ENCODE measurements around the gene IL17D. TPM values are rescaled to one million over a fixed set of nuclear protein-coding genes. Genes with fewer than 3 reads are reported as not detected.

The IL17D gene
- total and polyA plus RNA-seq, 2 experiments from 2014 or later: 0.51 to 0.54 TPM

DNA sequence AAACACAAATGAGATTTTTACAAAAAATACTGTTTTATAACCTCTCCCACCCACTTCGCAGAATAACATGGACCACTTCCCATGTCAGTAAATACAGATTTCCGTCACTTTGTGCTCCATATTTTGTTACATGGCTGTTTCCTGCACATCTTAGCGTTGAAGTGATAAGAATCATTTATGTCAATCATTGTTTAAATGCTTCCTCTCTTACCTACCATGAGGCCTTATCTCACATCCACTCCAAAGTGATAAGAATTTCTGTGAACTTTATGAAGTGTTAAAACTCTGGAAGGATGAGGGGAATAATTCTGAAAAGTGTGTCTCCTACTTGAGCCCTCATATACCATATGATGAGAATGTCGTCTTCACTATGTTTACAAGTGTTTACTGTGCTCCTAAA lies 36.6 kb upstream of the IL17D start:
- H3K79me2 ChIP-seq (ENCODE audit: insufficient read depth): no peaks in the 10 kb centered on the region
- no peak for DNase-seq

DNA sequence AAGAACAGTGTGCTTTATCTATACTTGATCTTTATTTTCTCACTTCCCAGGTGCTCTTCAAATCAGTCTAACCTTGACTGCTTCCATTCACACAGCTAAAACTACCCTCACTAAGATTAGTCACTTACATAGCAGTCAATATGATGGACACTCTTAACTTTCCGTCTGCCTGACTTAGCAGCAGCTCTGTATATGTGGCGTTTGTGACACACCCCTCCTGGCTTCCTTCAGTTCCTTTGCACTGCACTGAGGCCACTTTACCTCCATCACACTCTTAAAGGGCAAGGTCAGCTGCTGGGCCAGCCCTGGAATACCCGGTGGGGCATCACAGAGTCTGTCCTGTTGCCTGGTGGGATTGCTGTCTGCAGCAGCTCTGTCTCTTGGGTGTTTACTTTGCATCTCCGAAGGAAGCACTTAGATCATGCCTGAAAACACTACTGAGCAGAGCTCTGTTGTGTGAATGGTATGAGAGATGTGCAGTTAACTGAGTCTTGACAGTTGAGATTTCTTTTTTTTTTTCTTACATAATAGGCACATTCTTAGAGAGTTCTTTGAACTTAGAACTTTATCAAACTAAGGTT lies 35.6 kb upstream of the IL17D start:
- H3K9me2 ChIP-seq (ENCODE audit: insufficient read depth): no peaks in the 10 kb centered on the region
- H3K27me3 ChIP-seq (replicated peaks; ENCODE audit: insufficient read depth): no peaks in the 10 kb centered on the region
- DNase-seq: no peak
- no peaks in the 10 kb centered on the region for H3K4me1 ChIP-seq (ENCODE audit: insufficient read depth)
- H3K4me2 ChIP-seq (ENCODE audit: unreplicated experiment): no peak overlapping the region
- no peaks in the 10 kb centered on the region for H3F3A ChIP-seq (ENCODE audit: insufficient read depth)
- H4K20me1 ChIP-seq (ENCODE audit: insufficient read depth): no peaks in the 10 kb centered on the region
- no peak overlapping the region for H3K9ac ChIP-seq
- no peaks in the 10 kb centered on the region for H3K36me3 ChIP-seq (ENCODE audit: low read depth)
- H2AFZ ChIP-seq: no peak overlapping the region
- H3K27ac ChIP-seq: no peak overlapping the region
- H3K79me2 ChIP-seq (ENCODE audit: insufficient read depth): no peaks in the 10 kb centered on the region
- in situ Hi-C loops (cut with MboI): no loop called here
- TF ChIP-seq EZH2 (IDR thresholded peaks at IDR 0.05; ENCODE audit: insufficient read depth, poor library complexity, severe bottlenecking) (no peak), EZH2phosphoT487 (IDR thresholded peaks at IDR 0.05; ENCODE audit: insufficient read depth, low read depth) (no peak)
- H3K4me3 ChIP-seq: no peak overlapping the region
- 88 to 98% methylated on average over 4 of the region's 4 CpGs for WGBS, 2 experiments (ENCODE audit: low coverage in 1 of 2, low lambda C conversion rate in 2 of 2, missing lambda C conversion rate in 2 of 2)
- no peaks in the 10 kb centered on the region for H3K9me3 ChIP-seq (ENCODE audit: low read depth)

More for the DNA sequence above, 36.6 kb upstream of the IL17D start:
- Histone ChIP-seq H3K4me3 (no peak overlapping the region), H3K27ac (no peak overlapping the region), H3K9me2 (ENCODE audit: insufficient read depth) (no peaks in the 10 kb centered on the region), H3K4me2 (ENCODE audit: unreplicated experiment) (no peak overlapping the region), H3K4me1 (ENCODE audit: insufficient read depth) (no peaks in the 10 kb centered on the region), H3K27me3 (replicated peaks; ENCODE audit: insufficient read depth) (no peaks in the 10 kb centered on the region), H3F3A (ENCODE audit: insufficient read depth) (no peaks in the 10 kb centered on the region), H3K9me3 (ENCODE audit: low read depth) (no peaks in the 10 kb centered on the region), H3K9ac (no peak overlapping the region), H3K36me3 (ENCODE audit: low read depth) (no peaks in the 10 kb centered on the region), H4K20me1 (ENCODE audit: insufficient read depth) (no peaks in the 10 kb centered on the region), H2AFZ (no peak overlapping the region)
- WGBS, 2 experiments (ENCODE audit: low coverage in 1 of 2, low lambda C conversion rate in 2 of 2, missing lambda C conversion rate in 2 of 2): 93 to 95% methylated on average over 4 of the region's 4 CpGs
- in situ Hi-C loops (cut with MboI): no loop called here
- no peak for TF ChIP-seq EZH2 (IDR thresholded peaks at IDR 0.05; ENCODE audit: insufficient read depth, poor library complexity, severe bottlenecking)
- TF ChIP-seq EZH2phosphoT487 (IDR thresholded peaks at IDR 0.05; ENCODE audit: insufficient read depth, low read depth): no peak

DNA sequence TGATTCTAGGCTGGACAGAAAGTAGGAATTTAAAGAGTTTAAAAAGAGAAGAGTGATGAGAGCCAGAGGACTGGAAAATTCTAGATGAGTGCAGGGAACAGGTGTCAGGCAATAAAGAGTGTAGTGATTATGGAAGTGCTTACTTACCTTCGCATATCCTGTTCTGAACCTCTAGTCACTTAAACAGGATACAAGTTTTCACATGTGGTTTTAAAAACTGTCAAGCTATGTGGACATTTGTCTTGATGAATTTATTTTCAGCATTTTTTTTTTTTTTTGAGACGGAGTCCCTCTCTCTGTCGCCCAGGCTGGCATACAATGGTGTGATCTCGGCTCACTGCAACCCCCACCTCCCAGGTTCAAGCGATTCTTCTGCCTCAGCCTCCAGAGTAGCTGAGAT lies 34.3 kb upstream of the IL17D start:
- TF ChIP-seq EZH2 (IDR thresholded peaks at IDR 0.05; ENCODE audit: insufficient read depth, poor library complexity, severe bottlenecking) (no peak), EZH2phosphoT487 (IDR thresholded peaks at IDR 0.05; ENCODE audit: insufficient read depth, low read depth) (no peak)

GRCh38 chr13:20671789-20672188 lies 31.7 kb upstream of the IL17D start:
- H3K9me2 ChIP-seq (ENCODE audit: insufficient read depth): no peaks in the 10 kb centered on the region
- H3K4me3 ChIP-seq: no peak overlapping the region
- no peak overlapping the region for H2AFZ ChIP-seq
- DNase-seq: no peak
- H3K4me1 ChIP-seq (ENCODE audit: insufficient read depth): no peaks in the 10 kb centered on the region
- H3K9me3 ChIP-seq (ENCODE audit: low read depth): no peaks in the 10 kb centered on the region
- 74% methylated on average over 1 of the region's 1 CpG for WGBS, 2 experiments (ENCODE audit: low coverage in 1 of 2, low lambda C conversion rate in 2 of 2, missing lambda C conversion rate in 2 of 2)
- 0 out of 2 replicates have a peak, but pooled peaks cover 3% of the 10 kb centered on the region for H3F3A ChIP-seq (ENCODE audit: insufficient read depth)
- in situ Hi-C loops (cut with MboI): no loop called here
- no peak overlapping the region for H3K9ac ChIP-seq
- TF ChIP-seq EZH2 (IDR thresholded peaks at IDR 0.05; ENCODE audit: insufficient read depth, poor library complexity, severe bottlenecking): no peak
- TF ChIP-seq EZH2phosphoT487 (IDR thresholded peaks at IDR 0.05; ENCODE audit: insufficient read depth, low read depth): no peak
- no peaks in the 10 kb centered on the region for H3K36me3 ChIP-seq (ENCODE audit: low read depth)
- H3K27me3 ChIP-seq (replicated peaks; ENCODE audit: insufficient read depth): no peaks in the 10 kb centered on the region
- no peaks in the 10 kb centered on the region for H4K20me1 ChIP-seq (ENCODE audit: insufficient read depth)
- no peak overlapping the region for H3K4me2 ChIP-seq (ENCODE audit: unreplicated experiment)
- H3K27ac ChIP-seq: no peak overlapping the region
- no peaks in the 10 kb centered on the region for H3K79me2 ChIP-seq (ENCODE audit: insufficient read depth)

More for the DNA sequence above, 34.3 kb upstream of the IL17D start:
- no peaks in the 10 kb centered on the region for H3K9me2 ChIP-seq (ENCODE audit: insufficient read depth)
- 0 out of 2 replicates have a peak, but pooled peaks cover 3% of the 10 kb centered on the region for H3F3A ChIP-seq (ENCODE audit: insufficient read depth)
- no peak overlapping the region for H3K27ac ChIP-seq
- in situ Hi-C loops (cut with MboI): no loop called here
- no peaks in the 10 kb centered on the region for H3K4me1 ChIP-seq (ENCODE audit: insufficient read depth)
- WGBS, 2 experiments (ENCODE audit: low coverage in 1 of 2, low lambda C conversion rate in 2 of 2, missing lambda C conversion rate in 2 of 2): 85 to 98% methylated on average over 5 of the region's 5 CpGs
- H3K4me3 ChIP-seq: no peak overlapping the region
- H3K9me3 ChIP-seq (ENCODE audit: low read depth): no peaks in the 10 kb centered on the region
- no peaks in the 10 kb centered on the region for H3K27me3 ChIP-seq (replicated peaks; ENCODE audit: insufficient read depth)
- H3K9ac ChIP-seq: no peak overlapping the region
- H3K4me2 ChIP-seq (ENCODE audit: unreplicated experiment): no peak overlapping the region
- no peaks in the 10 kb centered on the region for H4K20me1 ChIP-seq (ENCODE audit: insufficient read depth)
- no peaks in the 10 kb centered on the region for H3K79me2 ChIP-seq (ENCODE audit: insufficient read depth)
- DNase-seq: no peak
- H2AFZ ChIP-seq: no peak overlapping the region
- no peaks in the 10 kb centered on the region for H3K36me3 ChIP-seq (ENCODE audit: low read depth)

Measured in GM23248 (cell line).